ENCODE measurements around the gene CCDC148.
A peak's percentile ranks its signal among the peaks of the same experiment; 100 is the strongest.

Gene CCDC148

GRCh38 chr2:158204741-158205165 lies 251.8 kb downstream of the CCDC148 start:
- FAIRE-seq, result no peak

- FAIRE-seq, result no peak
Measured at GRCh38 chr2:158202161-158202815, 254.3 kb downstream of the CCDC148 start.

DNA sequence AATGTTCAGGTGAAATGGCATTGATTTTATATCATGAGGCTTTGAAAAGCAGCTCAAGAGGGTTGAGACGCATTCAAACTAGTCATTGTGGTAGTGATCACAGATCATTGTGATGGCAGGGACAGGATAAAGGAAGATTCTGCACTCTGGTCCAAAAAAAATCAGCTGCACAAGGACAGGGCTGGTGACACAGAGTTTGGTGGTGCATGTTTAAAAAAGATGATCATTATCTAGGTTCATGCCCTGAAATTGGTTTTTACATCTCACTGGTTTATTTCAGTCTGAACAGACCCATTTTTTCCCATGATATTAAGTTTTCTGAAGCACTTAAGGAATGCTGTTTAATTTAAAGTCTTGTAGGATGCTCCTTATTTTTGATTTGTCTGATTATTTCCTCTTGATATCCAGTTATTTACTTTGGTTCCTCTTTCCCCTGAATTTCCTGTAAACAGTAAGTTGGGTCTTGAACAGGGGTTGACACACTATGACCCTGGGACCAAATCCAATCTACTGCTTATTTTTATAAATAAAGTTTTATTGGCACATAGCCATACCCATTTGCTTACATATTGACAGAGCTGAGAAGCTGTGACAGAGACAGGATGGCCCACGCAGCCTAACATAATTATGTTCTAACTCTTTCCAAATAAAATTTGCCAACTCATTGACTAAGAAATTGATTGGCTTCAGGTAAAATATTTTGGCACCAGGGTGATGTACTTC lies 256.5 kb downstream of the CCDC148 start:
- FAIRE-seq, result no peak

DNA sequence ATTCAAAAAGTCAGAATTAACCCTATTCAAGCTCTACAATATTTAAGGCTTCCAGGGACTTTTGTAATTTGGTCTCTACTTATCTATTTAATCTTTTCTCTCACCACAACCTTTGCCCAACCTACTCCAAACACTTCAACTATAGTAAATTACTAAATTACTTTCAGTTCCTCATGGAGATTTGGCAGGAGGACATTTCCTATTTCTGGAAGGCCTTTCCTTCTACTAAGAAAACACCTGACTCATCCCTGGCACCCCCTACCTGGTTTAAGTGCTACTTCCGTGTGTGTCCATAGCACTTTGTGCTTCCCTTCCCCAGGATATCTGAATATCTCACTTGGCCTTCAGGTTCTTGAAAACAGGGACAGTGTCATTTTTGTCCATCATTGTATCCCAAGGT lies 258.6 kb downstream of the CCDC148 start:
- FAIRE-seq, result no peak

DNA sequence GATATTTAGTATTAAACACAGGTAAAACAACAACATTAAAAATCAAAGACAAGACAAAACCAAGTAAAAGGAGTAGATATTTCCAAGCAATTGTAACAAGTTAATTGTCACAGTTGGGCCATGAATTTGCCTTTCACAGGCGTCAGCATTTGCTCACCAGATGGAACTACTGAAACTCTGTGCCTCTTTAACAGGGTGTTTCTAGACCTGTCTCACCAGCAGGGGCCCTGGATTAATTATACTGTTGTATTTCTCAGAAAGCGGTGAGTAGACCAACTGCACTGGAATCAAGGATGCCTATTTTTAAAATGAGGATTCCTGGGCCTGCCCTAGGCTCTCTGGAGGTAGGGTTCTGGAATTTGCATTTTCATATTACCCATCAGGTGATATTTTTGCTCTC lies 262.3 kb downstream of the CCDC148 start:
- no peak for FAIRE-seq

GRCh38 chr2:158192515-158193443 lies 263.8 kb downstream of the CCDC148 start:
- no peak for FAIRE-seq

- FAIRE-seq, result no peak
Measured at GRCh38 chr2:158191076-158191895, 265.3 kb downstream of the CCDC148 start.

GRCh38 chr2:158189526-158189925 lies 267.0 kb downstream of the CCDC148 start:
- FAIRE-seq, result no peak

DNA sequence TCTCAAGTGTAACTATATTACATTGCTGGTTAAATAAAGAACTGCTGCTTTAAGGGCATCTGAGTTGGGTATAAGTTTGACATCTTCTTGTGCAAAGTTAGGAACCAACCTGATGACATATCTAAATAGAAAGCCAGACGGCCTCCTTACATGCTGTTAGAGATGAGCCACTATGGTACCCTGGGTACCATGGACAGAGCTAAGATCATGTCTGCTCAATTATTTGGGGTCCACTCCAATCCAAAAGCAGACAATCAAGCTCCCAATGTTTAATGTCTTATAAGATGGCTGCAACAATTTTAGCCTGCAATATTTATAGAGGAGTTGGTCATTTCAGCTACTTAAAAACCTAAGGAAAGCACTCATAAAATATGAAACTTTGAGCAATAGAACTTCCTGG lies 268.6 kb downstream of the CCDC148 start:
- no peak for FAIRE-seq

DNA sequence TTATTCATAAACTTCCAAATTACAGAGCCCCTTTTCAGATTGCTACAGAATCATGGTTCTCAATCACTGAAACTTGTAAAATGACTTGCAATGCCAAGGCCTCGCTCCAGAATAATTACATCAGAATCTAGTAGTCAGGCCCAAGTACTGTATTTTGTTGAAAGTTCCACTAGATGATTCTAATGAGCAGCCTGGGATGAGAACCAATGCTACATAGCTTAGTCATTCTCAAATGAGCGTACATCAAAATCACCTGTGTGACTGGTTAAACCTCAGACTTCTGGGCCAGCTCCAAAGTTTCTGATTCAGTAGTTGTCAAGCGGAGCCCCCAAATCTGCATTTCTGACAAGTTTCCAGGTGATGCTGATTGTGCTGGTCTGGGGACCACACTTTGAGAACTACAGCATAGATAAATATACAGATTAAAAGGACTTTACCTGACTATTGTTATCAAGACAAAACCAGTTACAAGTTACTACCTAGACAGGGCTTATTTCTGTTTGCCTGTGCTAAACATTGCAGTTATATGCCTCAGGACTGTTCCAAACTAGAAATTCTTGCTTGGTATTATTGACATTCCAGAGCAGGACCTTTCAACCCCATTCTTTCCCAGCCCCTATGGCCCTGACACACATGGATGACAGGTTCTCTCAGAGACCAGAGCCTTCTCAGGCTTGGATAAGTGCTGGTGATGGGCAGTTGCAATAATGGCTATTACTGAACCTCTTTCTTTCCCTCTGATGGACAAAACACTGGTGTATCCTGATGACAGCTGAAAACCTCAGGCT lies 271.8 kb downstream of the CCDC148 start:
- no peak for FAIRE-seq

DNA sequence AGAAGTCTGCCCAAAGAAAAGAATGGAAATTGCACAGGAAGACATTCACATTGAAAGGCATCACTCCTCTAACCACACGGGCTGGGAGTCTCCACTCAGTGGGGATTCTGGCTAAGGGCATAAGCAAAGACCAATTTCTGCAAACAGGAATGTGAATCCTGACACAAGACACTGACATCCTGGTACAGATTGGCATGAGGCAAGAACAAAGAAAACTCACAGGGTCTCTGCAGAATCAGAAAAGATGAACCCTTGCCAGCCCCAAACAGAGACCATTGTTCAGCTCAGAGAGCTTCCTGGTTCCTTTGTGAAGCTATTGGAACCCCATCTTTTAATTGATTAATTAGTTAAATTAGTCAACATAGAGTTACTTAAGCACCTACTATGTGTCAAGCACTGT lies 272.6 kb downstream of the CCDC148 start:
- no peak for FAIRE-seq

DNA sequence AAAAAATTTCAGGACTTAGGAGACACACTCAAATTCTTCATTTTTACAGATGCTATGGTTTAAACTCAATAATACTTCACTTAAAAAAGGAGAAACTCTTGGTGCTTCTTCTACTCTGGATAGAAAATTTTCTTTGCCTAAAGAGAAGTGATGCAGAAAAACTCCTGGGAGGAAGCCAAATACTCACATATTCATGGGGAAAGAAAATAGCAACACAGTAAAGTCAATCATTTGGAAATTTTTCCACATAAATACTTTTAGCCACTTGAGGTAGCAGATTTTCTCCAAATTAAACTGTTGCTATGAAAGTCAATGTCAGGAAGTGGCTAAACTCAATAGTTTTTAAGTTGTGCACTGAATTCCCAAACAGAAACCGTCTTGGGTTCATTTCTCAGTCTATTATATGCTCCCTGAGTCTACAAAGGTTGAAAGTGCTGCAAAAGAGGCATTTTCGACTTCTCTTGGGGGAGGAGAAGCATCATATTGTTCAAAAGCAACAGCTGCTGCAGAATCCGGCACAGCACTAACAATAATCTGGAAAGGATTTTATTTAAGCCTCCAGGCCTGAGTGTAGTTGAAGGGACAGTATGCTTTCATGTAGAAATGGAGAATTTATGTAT lies 273.8 kb downstream of the CCDC148 start:
- no peak for FAIRE-seq

GRCh38 chr2:158181171-158181570 lies 275.4 kb downstream of the CCDC148 start:
- no peak for FAIRE-seq

- FAIRE-seq, result peak; percentile 75
Measured at GRCh38 chr2:158179660-158180059, 276.9 kb downstream of the CCDC148 start.

DNA sequence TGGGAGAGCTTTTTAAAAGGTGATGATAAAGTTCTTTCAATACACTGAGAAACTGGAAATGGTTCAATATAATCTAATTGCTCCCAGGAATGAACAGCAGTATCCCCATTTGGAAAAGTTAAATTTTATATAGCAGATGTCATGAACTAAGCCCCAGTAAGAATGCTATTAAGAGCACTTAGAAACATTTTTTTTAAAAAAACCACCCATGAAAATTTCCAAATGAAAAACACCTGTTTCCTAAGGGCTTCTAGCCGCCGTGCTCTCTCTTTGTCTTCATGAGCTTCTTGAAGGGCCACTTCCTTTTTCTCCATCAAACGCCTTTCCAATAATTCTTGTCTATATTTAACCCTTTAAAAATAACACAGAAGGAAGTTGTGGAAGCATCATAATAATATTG lies 277.9 kb downstream of the CCDC148 start:
- no peak for FAIRE-seq

DNA sequence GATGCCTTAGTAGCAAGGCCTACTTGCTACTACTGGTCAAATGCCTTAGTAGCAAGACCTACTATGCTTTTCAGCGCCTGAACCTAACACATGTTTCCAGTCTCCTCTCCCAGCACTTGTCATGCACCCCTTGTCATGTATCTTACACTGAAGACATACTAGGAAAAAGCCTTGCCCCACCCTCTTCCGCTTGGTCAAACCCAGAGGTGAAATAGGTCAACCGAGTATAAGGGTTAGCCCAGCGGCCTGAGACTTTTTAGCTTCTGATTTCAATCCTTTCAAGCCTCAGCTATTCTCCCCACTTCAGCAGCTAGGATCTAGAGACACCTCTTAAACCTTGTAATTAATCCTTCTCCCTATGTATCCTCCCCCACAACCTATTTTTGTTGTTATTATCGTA lies 281.6 kb downstream of the CCDC148 start:
- FAIRE-seq, result no peak

- no peak for FAIRE-seq
Measured at GRCh38 chr2:158174495-158174894, 282.1 kb downstream of the CCDC148 start.

DNA sequence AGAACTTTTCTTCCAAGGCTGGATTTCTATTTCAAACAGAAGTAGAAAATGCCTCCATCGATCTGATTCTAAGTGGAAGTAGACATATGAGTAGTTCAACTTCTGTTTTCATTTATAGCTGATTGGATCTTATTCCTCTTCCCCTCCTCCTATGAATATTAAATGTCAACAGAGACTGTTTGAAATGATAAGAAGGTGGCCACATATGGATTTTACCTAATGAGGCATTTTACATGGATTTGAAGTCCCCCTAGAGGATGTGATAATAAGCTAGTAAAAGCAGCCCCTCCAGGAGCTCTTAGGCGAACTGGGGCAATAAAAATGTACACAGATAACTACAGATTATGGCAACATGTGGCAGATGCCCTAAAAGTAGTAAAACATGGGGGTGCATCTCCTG lies 283.8 kb downstream of the CCDC148 start:
- no peak for FAIRE-seq

DNA sequence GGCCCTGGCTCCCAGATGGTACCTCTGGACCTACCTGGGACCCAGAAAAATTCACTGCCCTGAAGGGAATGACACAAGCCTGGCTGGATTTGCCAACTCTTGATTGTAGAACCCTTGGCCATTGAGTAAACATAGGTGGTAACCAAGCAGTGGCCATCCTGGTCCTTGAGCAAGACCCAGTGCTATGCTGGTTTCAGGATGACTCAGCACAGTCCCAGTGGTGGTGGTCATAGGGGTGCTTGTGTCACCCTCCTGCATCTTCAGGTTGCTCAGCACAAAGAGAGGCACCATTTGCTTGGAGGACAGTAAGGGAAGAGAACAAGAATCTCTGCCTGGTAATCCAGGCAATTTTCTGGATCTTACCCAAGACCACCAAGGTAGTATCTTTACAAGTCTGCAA lies 302.0 kb downstream of the CCDC148 start:
- FAIRE-seq, result no peak

DNA sequence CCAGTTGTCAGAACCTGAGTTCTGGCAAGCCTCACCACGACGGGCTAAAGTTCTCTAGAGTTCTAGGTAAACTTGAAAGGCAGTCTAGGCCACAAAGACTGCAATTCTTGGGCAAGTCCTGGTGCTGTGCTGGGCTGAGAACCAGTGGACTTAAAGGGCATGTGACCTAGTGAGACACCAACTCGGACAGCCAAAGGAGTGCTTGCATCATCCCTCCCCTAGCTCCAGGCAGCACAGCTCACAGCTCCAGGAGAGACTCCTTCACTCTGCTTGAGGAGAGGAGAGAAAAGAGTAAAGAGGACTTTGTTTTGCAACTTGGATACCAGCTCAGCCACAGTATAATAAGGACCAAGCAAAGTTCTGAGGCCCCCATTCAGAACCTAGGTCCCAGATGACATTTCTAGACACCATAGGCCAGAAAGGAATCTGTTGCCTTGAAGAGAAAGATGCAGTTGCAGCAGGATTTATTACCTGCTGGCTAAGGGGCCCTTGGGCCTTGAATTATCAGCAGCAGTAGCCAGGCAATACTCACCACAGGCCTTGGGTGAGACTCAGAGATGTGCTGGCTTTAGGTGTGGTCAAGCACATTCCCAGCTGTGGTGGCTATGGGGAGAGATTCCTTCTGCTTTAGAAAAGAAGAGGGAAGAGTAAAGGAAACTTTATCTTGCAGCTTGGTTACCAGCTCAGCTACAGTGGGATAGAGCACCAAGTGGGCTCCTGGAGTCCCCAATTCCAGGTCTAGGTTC lies 303.1 kb downstream of the CCDC148 start:
- no peak for FAIRE-seq

All from G401.6 (cell line).